Lung (tissue), 12 donors: Measurements from ENCODE around the gene SMPDL3B. TPM values are rescaled to one million over a fixed set of nuclear protein-coding genes. Genes with fewer than 3 reads are reported as not detected.
A peak's percentile ranks its signal among the peaks of the same experiment; 100 is the strongest.

Experiments
- ATAC-seq: fragments of 200-7000 bp; cut with Tn5 transposase; one replicate; pipeline ENCODE4 v1.9.1; 2020; ENCODE audit warnings: moderate number of reproducible peaks; ENCODE audit not compliant: insufficient read depth, low FRiP score
- DNase-seq, 3 donors: peaks; one replicate each; pipeline ENCODE4 v3.0.0-alpha.2; 2013 to 2017
- H3K27ac ChIP-seq, 2 donors: one replicate each; pipeline ENCODE4 v1.5.1; 2013; ENCODE audit warnings: mild to moderate bottlenecking in 2 of 2, moderate library complexity in 2 of 2, control low read depth in 1 of 2, inconsistent platforms in 1 of 2, low read depth in 1 of 2, low read length in 1 of 2
- H3K27me3 ChIP-seq, 3 donors: one replicate each; pipeline ENCODE4 v1.5.1; 2013; ENCODE audit warnings: low read length in 2 of 3; ENCODE audit not compliant: control insufficient read depth in 3 of 3, insufficient read depth in 3 of 3
- H3K36me3 ChIP-seq, 4 donors: one replicate each; pipeline ENCODE4 v1.5.1; 2013; ENCODE audit warnings: low read length in 4 of 4, mild to moderate bottlenecking in 1 of 4, moderate library complexity in 1 of 4; ENCODE audit not compliant: control insufficient read depth in 4 of 4, insufficient read depth in 4 of 4
- H3K4me1 ChIP-seq, 5 donors: one replicate each; pipeline ENCODE4 v1.5.1; 2013; ENCODE audit warnings: low read length in 5 of 5, mild to moderate bottlenecking in 2 of 5, moderate library complexity in 1 of 5; ENCODE audit not compliant: control insufficient read depth in 5 of 5, insufficient read depth in 5 of 5
- H3K4me3 ChIP-seq: one replicate; pipeline ENCODE4 v1.5.1; 2013; ENCODE audit warnings: mild to moderate bottlenecking, control low read depth, moderate library complexity
- H3K9ac ChIP-seq, 2 donors: one replicate each; pipeline ENCODE4 v1.5.1; 2013; ENCODE audit warnings: low read length in 2 of 2, control low read depth in 1 of 2; ENCODE audit not compliant: insufficient read depth in 1 of 2
- H3K9me3 ChIP-seq, 4 donors: one replicate each; pipeline ENCODE4 v1.5.1; 2013; ENCODE audit warnings: low read length in 3 of 4, mild to moderate bottlenecking in 1 of 4, moderate library complexity in 1 of 4; ENCODE audit not compliant: control insufficient read depth in 4 of 4, insufficient read depth in 3 of 4
- CTCF ChIP-seq: IDR thresholded peaks from 2 replicates; pipeline ENCODE4 v1.5.1; 2012; ENCODE audit warnings: mild to moderate bottlenecking; ENCODE audit errors: control extremely low read depth, extremely low read depth
- WGBS, 2 donors: extraction: QIAGEN DNeasy Blood & Tissue Kit; methylation state at CpG; one replicate each; pipeline ENCODE4 v1.1.7; 2013; 5-methylcytosine and 5-hydroxymethylcytosine counted together
- polyA plus RNA-seq, 2 donors: library from polyadenylated mRNA; stranded (reverse); fragments of 200-250 nt; gene quantifications; one replicate each; pipeline ENCODE4 v1.2.1, GENCODE V29; 2013
- total RNA-seq, 2 donors: library from RNA; depleted of rRNA in 1 of 2; stranded (reverse); fragments of >200 nt in 1 of 2; gene quantifications; one replicate each; pipeline ENCODE4 v1.2.1, GENCODE V29; 2014 to 2021
- donor health status: control.
- donor health status: control.
- donor health status: Bipolar disorder and iron deficiency.
- donor health status: healthy.
- donor health status: DM: yes; HTN: yes; CAD: no.

Gene SMPDL3B
- total and polyA plus RNA-seq, 4 donors = 6.4 to 17.6 (median 16.8) TPM

DNA sequence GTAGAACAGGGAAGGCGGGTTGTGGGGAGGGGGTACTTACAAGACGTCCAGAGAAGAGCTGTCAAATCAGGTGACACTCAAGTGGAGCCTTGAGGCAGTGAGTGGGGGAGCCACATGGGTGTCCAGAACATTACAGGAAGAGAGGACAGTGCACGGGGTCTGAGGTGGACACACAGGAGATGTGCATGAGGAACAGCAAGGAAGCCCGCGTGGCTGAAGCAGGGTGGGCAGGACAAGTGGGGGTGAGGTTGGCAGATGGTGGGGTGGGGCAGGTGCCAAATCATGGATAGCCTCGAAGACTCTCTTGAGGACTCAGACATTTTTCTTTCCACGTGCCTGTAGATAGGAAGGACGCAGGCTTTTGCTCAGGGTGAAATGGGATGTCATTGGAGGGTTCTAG lies 921 bp downstream of the SMPDL3B start:
- ATAC-seq (no peak), DNase-seq (no peak)
- Histone ChIP-seq H3K9me3 (no peaks in the 10 kb centered on the region), H3K4me1 (peaks cover 0 to 3% (median 0%) of the 10 kb centered on the region in 5 donors), H3K36me3 (no peaks in the 10 kb centered on the region), H3K4me3 (no peak overlapping the region), H3K9ac (peak overlapping the region in 1 of 2 donors; percentile 58), H3K27me3 (peaks cover 0 to 5% (median 0%) of the 10 kb centered on the region in 3 donors), H3K27ac (no peak overlapping the region)
- no peak for TF ChIP-seq CTCF
- 44 to 54% methylated on average over 8 of the region's 8 CpGs for WGBS, 2 donors

DNA sequence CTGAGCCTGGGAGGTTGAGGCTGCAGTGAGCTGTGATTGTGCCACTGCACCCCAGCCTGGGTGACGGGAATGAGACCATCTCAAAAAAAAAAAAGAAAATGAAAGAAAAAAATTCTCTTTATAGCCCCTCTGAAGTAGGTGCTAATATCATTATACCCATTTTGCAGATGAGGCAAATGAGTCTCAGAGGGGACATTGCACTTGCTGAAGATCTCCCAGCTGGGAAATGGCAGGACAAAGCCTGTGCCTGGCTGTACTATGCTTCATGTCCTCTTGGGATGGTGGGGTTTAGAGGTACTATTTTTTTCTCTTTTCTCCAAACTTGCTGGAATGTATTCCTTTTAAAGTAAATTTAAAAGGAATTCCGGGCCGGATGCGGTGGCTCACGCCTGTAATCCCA lies 1.6 kb downstream of the SMPDL3B start:
- Histone ChIP-seq H3K9me3 (no peaks in the 10 kb centered on the region), H3K4me3 (no peak overlapping the region), H3K27ac (no peak overlapping the region), H3K4me1 (peaks cover 0 to 3% (median 0%) of the 10 kb centered on the region in 5 donors), H3K36me3 (no peaks in the 10 kb centered on the region), H3K9ac (no peak overlapping the region), H3K27me3 (peaks cover 0 to 5% (median 0%) of the 10 kb centered on the region in 3 donors)
- DNase-seq (no peak), ATAC-seq (no peak)
- 64 to 96% methylated on average over 5 of the region's 5 CpGs for WGBS, 2 donors
- no peak for TF ChIP-seq CTCF

- Histone ChIP-seq H3K4me1 (peaks cover 0 to 3% (median 0%) of the 10 kb centered on the region in 5 donors), H3K27ac (no peak overlapping the region), H3K27me3 (peaks cover 0 to 5% (median 0%) of the 10 kb centered on the region in 3 donors), H3K36me3 (no peaks in the 10 kb centered on the region), H3K9ac (no peak overlapping the region), H3K9me3 (no peaks in the 10 kb centered on the region), H3K4me3 (no peak overlapping the region)
- no peak for TF ChIP-seq CTCF
- ATAC-seq (no peak), DNase-seq (no peak)
- WGBS, 2 donors = 83 to 94% methylated on average over 1 of the region's 1 CpG
These were observed 2.7 kb downstream of the SMPDL3B start for GRCh38 chr1:27937524-27937836.

GRCh38 chr1:27938488-27938887 lies 3.7 kb downstream of the SMPDL3B start:
- Histone ChIP-seq H3K9me3 (no peaks in the 10 kb centered on the region), H3K27me3 (peaks cover 0 to 5% (median 0%) of the 10 kb centered on the region in 3 donors), H3K4me1 (peaks cover 0 to 3% (median 0%) of the 10 kb centered on the region in 5 donors), H3K27ac (no peak overlapping the region), H3K4me3 (no peak overlapping the region), H3K36me3 (no peaks in the 10 kb centered on the region), H3K9ac (no peak overlapping the region)
- no peak for TF ChIP-seq CTCF
- WGBS, 2 donors = 87 to 90% methylated on average over 4 of the region's 4 CpGs
- ATAC-seq (no peak), DNase-seq (no peak)
